GM10248 (cell line): ENCODE results near the gene CDKN2D.

ENCODE experiments used
- CTCF ChIA-PET: fragments of 300-600 bp; sonication (Branson Sonifier 250); formaldehyde crosslinking; extraction: SDS; loops from one replicate; lab custom pipeline; 2021; ENCODE audit warnings: antibody characterized with exemption; lab: Yijun Ruan, JAX
- POLR2A ChIA-PET: fragments of 350-650 bp; sonication (Branson Sonifier 250); formaldehyde crosslinking; extraction: SDS; loops from one replicate; lab custom pipeline; 2020; ENCODE audit warnings: antibody characterized with exemption; lab: Yijun Ruan, JAX
- DNase-seq: peaks from one replicate; pipeline ENCODE4 v3.0.0; 2012; ENCODE audit errors: extremely low spot score
- CTCF ChIP-seq: IDR thresholded peaks from 2 replicates; pipeline ENCODE4 v1.5.1; 2012; ENCODE audit warnings: mild to moderate bottlenecking, low read depth; ENCODE audit errors: extremely low read depth, missing control alignments, control extremely low read depth

The CDKN2D gene

GRCh38 chr19:10517760-10518443 is 50.9 kb downstream of the CDKN2D start:
- DNase-seq = no peak
- POLR2A ChIA-PET = interaction anchor here (0.5 kb wide), 1 partner anchor 18 kb away, joined by 5 read pairs; no protein-coding TSS in a partner anchor
- CTCF ChIA-PET = interaction anchor here (0.8 to 3.6 kb wide), 5 partner anchors 13 to 114 kb away, joined by 3 to 12 read pairs (median 4); partner anchors contain the start of gene CDC37
- TF ChIP-seq CTCF = no peak

- ChIA-PET POLR2A (interaction anchor here (0.5 kb wide), 1 partner anchor 17 kb away, joined by 5 read pairs; no protein-coding TSS in a partner anchor), CTCF (interaction anchor here (0.8 to 3.6 kb wide), 5 partner anchors 14 to 114 kb away, joined by 3 to 12 read pairs (median 4); partner anchors contain the start of gene CDC37)
- TF ChIP-seq CTCF = no peak
- no peak for DNase-seq
Measured at GRCh38 chr19:10517361-10517759, 51.4 kb downstream of the CDKN2D start, which contains the start of gene S1PR5. Gene S1PR5 (minus strand): TSS chr19:10517447. CDS start chr19:10515011, 2,436 bp downstream.

- TF ChIP-seq CTCF = no peak
- ChIA-PET CTCF (interaction anchor here (1.2 to 3.6 kb wide), 4 partner anchors 25 to 113 kb away, joined by 3 to 12 read pairs (median 4); partner anchors contain the start of gene CDC37), POLR2A (no interaction called here)
- no peak for DNase-seq
Measured at GRCh38 chr19:10516671-10517286, 52.0 kb downstream of the CDKN2D start.
